ENCODE results near the gene PGM5. TPM values are rescaled to one million over a fixed set of nuclear protein-coding genes. Genes with fewer than 3 reads are reported as not detected.

Gene PGM5
- total RNA-seq, 1 experiment from 2014 or later, result 0.15 TPM

GRCh38 chr9:68536876-68537615, 180.6 kb downstream of the PGM5 start:
- DNase-seq (ENCODE audit: low read depth, low spot score), result no peak
- ChIA-PET RAD21 (ENCODE audit: low non-redundant PET in 1 of 2, low total read pairs in 2 of 2, uncharacterized antibody in 2 of 2, unreplicated experiment in 2 of 2) (no interaction called here), CTCF (no interaction called here), POLR2A (no interaction called here)
- Histone ChIP-seq H3K4me3 (replicated peaks in 1 of 2; ENCODE audit: low read depth in 1 of 2, low read length in 2 of 2) (no peak overlapping the region), H3K9ac (ENCODE audit: low read length) (no peak overlapping the region), H4K20me1 (ENCODE audit: insufficient read depth) (no peaks in the 10 kb centered on the region), H2AFZ (ENCODE audit: low read depth, low read length, poor library complexity, severe bottlenecking) (no peak overlapping the region), H3K4me1 (ENCODE audit: control insufficient read depth in 1 of 2, insufficient read depth in 2 of 2, low read length in 2 of 2) (no peaks in the 10 kb centered on the region), H3K27me3 (ENCODE audit: insufficient read depth, low read length) (peaks cover 4% of the 10 kb centered on the region; the same call in 1 of the 2 replicates), H3K4me2 (ENCODE audit: low read length) (no peak overlapping the region), H3K27ac (ENCODE audit: low read depth, low read length) (no peak overlapping the region), H3K79me2 (ENCODE audit: insufficient read depth, low read length) (no peaks in the 10 kb centered on the region), H3K9me3 (ENCODE audit: control insufficient read depth in 1 of 2, insufficient read depth in 1 of 2, low read depth in 1 of 2, low read length in 2 of 2) (no peaks in the 10 kb centered on the region), H3K9me2 (ENCODE audit: insufficient read depth) (no peaks in the 10 kb centered on the region), H3K36me3 (ENCODE audit: control insufficient read depth in 1 of 2, insufficient read depth in 2 of 2, low read length in 2 of 2) (no peaks in the 10 kb centered on the region)
- intact Hi-C loops (cut with micrococcal nuclease), result loop anchor here (5.0 kb wide), 1 partner anchor 620 kb away; no protein-coding TSS in a partner anchor
- ATAC-seq, result no peak
- no TSS peak for BruUV-seq (replicated peaks)
- TF ChIP-seq CTCF (IDR thresholded peaks at IDR 0.05 in 2 of 3, conservative IDR thresholded peaks at IDR 0.05 in 1 of 3; ENCODE audit: borderline replicate concordance in 1 of 3, insufficient read depth in 1 of 3, low read depth in 2 of 3, low read length in 2 of 3) (no peak), CEBPB (IDR thresholded peaks at IDR 0.05; ENCODE audit: low read depth) (no peak), ZNF274 (IDR thresholded peaks at IDR 0.05; ENCODE audit: low read depth, low read length) (no peak), ZBTB33 (IDR thresholded peaks at IDR 0.05; ENCODE audit: extremely low read depth, insufficient replicate concordance, low read length) (no peak), MAX (IDR thresholded peaks at IDR 0.05) (no peak), REST (IDR thresholded peaks at IDR 0.05; ENCODE audit: low read depth) (no peak), SP1 (IDR thresholded peaks at IDR 0.05; ENCODE audit: low read depth) (no peak), SRF (IDR thresholded peaks at IDR 0.05; ENCODE audit: low read depth) (no peak)
